Right ventricle myocardium superior (tissue), 1 donor: ENCODE results near the gene NARS2. TPM values are rescaled to one million over a fixed set of nuclear protein-coding genes. Genes with fewer than 3 reads are reported as not detected.
"Not testable (repeated sequence)": the region's sequence is repeated elsewhere in the genome, so short reads cannot be mapped to it uniquely, and the experiment has no call there.

Experiments
- ATAC-seq: fragments of 200-7000 bp; cut with Tn5 transposase; one replicate; pipeline ENCODE4 v1.9.1; 2020; ENCODE audit warnings: mild to moderate bottlenecking; ENCODE audit not compliant: poor library complexity
- DNase-seq: peaks from one replicate; pipeline ENCODE4 v3.0.0-alpha.2; 2020
- intact Hi-C: fragments of 100-400 bp; cut with DNase I; formaldehyde crosslinking; loops from one replicate; pipeline ENCODE4 v1.11.2; 2022
- long read RNA-seq: library from polyadenylated mRNA; unstranded; transcript quantifications from one replicate; pipeline ENCODE4 v2.0.0, GENCODE V29; 2021
- total RNA-seq: library from RNA; stranded (reverse); fragmentation: NEBNext Ultra II Directional; extraction: Animal tissue kit (Norgen Biotek cat#: 25700); gene quantifications from one replicate; pipeline ENCODE4 v1.2.1, GENCODE V29; 2021
- donor health status: DM: no; HTN: yes; CAD: no; lungs with severe emphysema.

NARS2 gene
- total RNA-seq = 17.6 TPM
- long read RNA-seq, transcript NARS2-201 (14 exons, 2,519 nt) = major isoform, 69 of 78 reads
- long read RNA-seq, partial matches to known transcripts = 3 of 78 reads
- long read RNA-seq, other reads (novel, unspliced or antisense) = 6 of 78 reads

GRCh38 chr11:78574386-78575381 lies at the start of gene NARS2:
Gene NARS2 (minus strand): TSS chr11:78574864. CDS start chr11:78574488, 376 bp downstream.
- ATAC-seq = peak; percentile 99

GRCh38 chr11:78622666-78623065 lies 48.0 kb upstream of the NARS2 start:
- intact Hi-C loops = no loop called here
- DNase-seq (no peak), ATAC-seq (no peak)

More at GRCh38 chr11:78574386-78575381, at the start of gene NARS2:
- peak; percentile 99 for DNase-seq
- intact Hi-C loops = no loop called here

DNA sequence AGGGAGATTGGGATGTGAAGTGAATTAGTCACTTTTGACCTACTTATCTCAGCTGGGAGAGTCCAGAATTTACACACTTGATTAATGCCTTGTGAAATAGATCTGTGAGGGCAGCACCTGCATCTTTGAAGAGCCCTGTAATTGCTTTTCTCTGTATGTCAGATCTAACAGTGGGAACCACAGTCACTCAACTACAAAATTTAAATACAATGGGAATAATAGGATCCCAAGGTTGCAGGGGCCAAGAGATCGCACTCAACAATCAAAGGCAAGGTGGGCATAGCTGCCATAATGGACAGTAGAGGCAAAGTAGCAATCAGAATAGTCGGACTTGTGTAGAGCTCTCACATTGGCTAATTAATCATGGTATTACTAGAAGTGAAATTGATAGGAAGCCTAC lies 45.5 kb upstream of the NARS2 start:
- intact Hi-C loops = no loop called here
- ATAC-seq = no peak
- DNase-seq = no peak

DNA sequence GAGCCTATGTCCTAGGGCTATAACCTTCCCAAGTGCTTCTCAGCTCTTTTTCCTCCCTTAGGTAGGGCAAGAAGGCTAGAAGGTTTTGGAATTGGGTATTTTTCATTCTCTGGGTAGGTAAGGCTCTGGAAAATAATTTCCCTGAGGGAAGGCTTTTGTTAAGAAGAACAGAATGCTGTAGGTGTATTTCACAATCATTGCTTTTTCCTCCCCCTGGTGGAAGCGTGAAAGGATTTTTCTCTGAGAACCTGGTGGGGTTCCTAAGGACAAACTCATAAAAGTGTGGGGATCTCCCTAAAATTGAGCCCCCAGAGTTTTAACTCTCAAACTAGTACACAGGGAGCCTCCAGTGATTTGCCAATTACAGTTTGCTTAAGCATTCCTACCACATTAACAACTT lies 41.1 kb upstream of the NARS2 start:
- no peak for ATAC-seq
- no peak for DNase-seq
- intact Hi-C loops = no loop called here

- no peak for DNase-seq
- intact Hi-C loops = no loop called here
- ATAC-seq = no peak
Observed at GRCh38 chr11:78613378-78613813, 38.7 kb upstream of the NARS2 start.

GRCh38 chr11:78612721-78613377 lies 38.2 kb upstream of the NARS2 start:
- intact Hi-C loops = no loop called here
- DNase-seq (no peak), ATAC-seq (no peak)

DNA sequence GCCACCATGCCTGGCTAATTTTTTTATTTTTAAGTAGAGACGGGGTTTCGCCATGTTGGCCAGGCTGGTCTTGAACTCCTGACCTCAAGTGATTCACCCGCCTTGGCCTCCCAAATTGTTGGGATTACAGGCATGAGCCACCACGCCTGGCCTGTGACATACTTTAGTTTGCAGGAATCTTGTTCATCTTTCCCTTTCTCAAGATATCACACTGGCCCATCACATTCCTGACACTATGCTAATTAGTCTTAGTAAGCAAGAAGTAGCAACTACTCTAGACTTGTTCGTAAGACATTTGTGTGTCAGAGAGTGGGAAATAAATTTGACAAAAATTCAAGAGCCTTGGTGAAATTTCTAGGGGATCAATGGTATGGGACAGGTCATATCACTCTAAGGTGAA lies 34.7 kb upstream of the NARS2 start:
- ATAC-seq, DNase-seq, intact Hi-C loops: not testable (repeated sequence)

DNA sequence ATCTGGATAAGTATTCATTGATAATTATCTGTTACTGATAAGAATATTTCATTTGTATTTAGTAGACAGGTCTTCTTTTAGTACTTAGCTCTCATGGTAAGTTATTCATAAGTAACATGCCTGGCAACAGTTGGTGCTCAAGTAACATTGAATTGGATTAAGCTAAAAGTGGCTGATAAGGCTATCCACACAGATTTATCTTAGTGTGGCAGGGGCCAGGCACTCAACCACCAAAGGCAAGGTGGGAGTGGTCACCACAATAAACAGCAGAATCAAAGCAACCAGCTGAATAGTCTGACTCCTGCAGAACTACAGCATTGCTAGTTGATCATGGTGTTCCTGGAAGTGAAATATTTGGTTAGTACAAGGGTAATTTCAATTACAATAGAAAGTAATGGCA lies 33.0 kb upstream of the NARS2 start:
- intact Hi-C loops = no loop called here
- no peak for ATAC-seq

DNA sequence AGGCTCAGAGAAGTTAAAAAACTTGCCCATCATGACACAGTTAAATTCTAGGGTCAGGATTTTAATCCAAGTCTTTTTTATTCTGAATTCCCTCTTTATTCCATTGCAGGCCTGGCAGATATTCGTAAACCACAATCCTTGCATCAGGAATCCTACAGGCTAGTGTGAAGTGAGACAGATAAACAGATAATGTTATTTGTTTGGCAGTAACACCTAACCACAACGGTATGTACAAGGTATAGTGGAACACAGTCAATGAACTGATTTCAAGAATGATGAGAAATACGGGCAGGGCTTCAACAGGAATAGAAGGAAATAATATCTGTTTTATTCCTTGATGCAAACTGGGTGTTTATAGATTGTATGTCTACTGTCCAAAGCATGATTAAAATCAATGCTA lies 32.0 kb upstream of the NARS2 start:
- ATAC-seq (no peak), DNase-seq (no peak)
- intact Hi-C loops = no loop called here

More for the DNA sequence above, 33.0 kb upstream of the NARS2 start:
- DNase-seq = no peak

DNA sequence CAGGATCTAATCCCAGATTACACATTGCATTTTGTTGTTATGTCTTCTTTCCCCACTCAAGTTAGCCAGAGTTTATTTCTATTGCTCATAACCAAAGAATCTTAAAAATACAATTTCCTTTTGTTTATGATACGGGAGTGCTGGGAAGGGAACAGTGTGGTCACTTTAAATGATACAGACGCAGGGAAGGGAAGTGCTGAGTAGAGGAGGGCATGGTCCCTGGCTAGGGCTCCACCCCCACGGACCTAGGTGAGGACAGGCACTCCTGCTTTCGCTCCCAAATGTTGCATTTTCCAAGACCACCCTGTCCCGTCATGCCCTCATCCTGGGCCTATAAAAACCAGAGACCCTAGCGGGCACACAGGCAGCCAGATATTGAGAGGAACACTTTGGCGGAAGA lies 30.6 kb upstream of the NARS2 start:
- ATAC-seq = no peak
- no peak for DNase-seq
- intact Hi-C loops = no loop called here

GRCh38 chr11:78603792-78604191 lies 29.1 kb upstream of the NARS2 start:
- intact Hi-C loops = no loop called here
- DNase-seq (no peak), ATAC-seq (no peak)

DNA sequence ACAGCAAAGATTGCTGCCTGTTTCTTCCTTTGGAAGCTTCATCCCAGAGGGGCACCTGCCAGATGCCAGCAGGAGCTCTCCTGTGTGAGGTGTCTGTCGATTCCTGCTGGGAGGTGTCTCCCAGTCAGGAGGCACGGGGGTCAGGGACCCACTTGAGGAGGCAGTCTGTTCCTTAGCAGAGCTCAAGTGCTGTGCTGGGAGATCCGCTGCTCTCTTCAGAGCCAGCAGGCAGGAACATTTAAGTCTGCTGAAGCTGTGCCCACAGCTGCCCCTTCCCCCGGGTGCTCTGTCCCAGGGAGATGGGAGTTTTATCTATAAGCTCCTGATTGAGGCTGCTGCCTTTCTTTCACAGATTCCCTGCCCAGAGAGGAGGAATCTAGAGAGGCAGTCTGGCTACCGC lies 28.1 kb upstream of the NARS2 start:
- ATAC-seq, DNase-seq, intact Hi-C loops: not testable (repeated sequence)

GRCh38 chr11:78601066-78601465 lies 26.4 kb upstream of the NARS2 start:
- intact Hi-C loops, DNase-seq, ATAC-seq: not testable (repeated sequence)

GRCh38 chr11:78597579-78597978 lies 22.9 kb upstream of the NARS2 start:
- ATAC-seq, intact Hi-C loops, DNase-seq: not testable (repeated sequence)

DNA sequence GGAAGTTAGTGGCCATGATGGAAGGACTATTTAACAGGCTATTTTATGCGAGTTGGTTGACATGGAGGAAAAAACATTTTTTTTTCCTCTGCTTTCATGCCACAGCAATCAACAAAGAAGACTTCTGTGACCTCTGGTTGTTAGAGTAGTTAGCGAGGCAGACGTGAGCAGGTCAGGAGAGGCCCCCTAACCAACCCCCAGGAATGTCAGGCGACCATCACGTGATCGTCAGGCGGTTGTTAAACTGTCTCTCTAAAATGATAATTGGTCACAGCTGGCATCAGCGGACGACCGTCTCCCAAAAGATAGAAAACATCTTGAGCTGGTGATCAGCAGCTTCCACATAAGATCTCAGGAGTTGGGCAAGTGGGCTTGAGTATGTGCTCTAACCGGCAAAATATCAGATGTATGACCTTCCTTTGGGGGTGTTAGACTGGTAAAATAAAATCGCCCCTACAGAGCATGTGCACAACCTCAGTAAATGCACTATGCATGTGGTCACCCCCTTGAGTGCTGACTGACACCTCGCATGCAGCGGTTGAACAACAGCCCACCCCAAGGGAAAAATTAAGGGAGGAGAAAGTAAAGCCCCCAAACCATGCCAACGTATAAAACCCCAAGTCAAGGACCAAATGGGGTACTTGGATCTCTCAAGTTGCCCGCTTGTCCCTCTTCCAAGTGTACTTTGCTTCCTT lies 20.9 kb upstream of the NARS2 start:
- no peak for ATAC-seq
- intact Hi-C loops = no loop called here
- DNase-seq = no peak

GRCh38 chr11:78594814-78595213 lies 20.1 kb upstream of the NARS2 start:
- intact Hi-C loops = no loop called here
- no peak for DNase-seq
- ATAC-seq = no peak

DNA sequence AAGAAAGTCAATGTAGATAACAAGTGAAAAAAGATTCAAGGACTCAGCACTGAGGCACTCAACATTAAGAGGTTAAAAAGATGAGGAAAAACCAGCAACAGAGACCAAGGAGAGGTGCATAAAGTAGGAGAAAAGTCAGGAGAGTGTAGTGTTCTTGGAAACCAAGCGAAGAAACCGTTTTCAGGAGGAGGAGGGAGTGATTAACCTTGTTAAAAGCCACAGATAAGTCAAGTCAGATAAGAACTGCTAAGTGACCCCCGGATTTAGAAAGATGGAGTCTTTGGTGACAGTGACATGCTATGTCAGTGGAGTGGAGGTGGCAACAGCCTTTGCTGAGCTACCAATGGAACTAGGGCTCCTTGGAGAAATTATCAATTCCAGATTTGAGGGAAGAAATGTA lies 13.9 kb upstream of the NARS2 start:
- intact Hi-C loops = no loop called here
- DNase-seq = no peak
- ATAC-seq = no peak

GRCh38 chr11:78587446-78587845 lies 12.8 kb upstream of the NARS2 start:
- DNase-seq = no peak
- intact Hi-C loops = no loop called here
- no peak for ATAC-seq
